Naive thymus-derived CD4-positive, alpha-beta T cell (primary cell): ENCODE measurements around the gene PODN. TPM values are rescaled to one million over a fixed set of nuclear protein-coding genes. Genes with fewer than 3 reads are reported as not detected.

ENCODE experiments used
- ATAC-seq: fragments of 150-1000 bp; cut with Tn5 transposase; 2 replicates; pipeline ENCODE4 v1.10.0; 2021; ENCODE audit warnings: mild to moderate bottlenecking, moderate library complexity
- CTCF ChIA-PET: fragments of 350-600 bp; sonication (Branson Sonifier 250); formaldehyde crosslinking; loops from one replicate; lab custom pipeline; 2021; ENCODE audit warnings: antibody characterized with exemption; lab: Charles Lee
- POLR2A ChIA-PET: fragments of 350-600 bp; sonication (Branson Sonifier 250); formaldehyde crosslinking; loops from one replicate; lab custom pipeline; 2021; ENCODE audit warnings: antibody characterized with exemption, inconsistent platforms; lab: Charles Lee
- DNase-seq, 9 donors: peaks; one replicate each; pipeline versions ENCODE4 v3.0.0 to v3.0.0-alpha.2; 2020 to 2022; ENCODE audit warnings: mixed read lengths in 1 of 9
- H3K27ac ChIP-seq: one replicate; pipeline ENCODE4 v1.7.0; 2013; ENCODE audit warnings: mild to moderate bottlenecking, low read depth, low read length, moderate library complexity
- H3K27me3 ChIP-seq, 2 donors: one replicate each; pipeline ENCODE4 v1.7.0; 2013; ENCODE audit warnings: low read length in 2 of 2, mild to moderate bottlenecking in 2 of 2, moderate library complexity in 2 of 2; ENCODE audit not compliant: control insufficient read depth in 2 of 2, insufficient read depth in 2 of 2
- H3K36me3 ChIP-seq, 3 experiments: 1 replicate in 2 of 3; 2 replicates in 1 of 3; pipeline ENCODE4 v1.7.0; 2013; ENCODE audit warnings: low read length in 3 of 3, mild to moderate bottlenecking in 3 of 3, moderate library complexity in 1 of 3; ENCODE audit not compliant: insufficient read depth in 3 of 3, control insufficient read depth in 2 of 3
- H3K4me1 ChIP-seq, 2 donors: one replicate each; pipeline ENCODE4 v1.7.0; 2013; ENCODE audit warnings: low read length in 2 of 2, mild to moderate bottlenecking in 2 of 2, moderate library complexity in 1 of 2; ENCODE audit not compliant: control insufficient read depth in 2 of 2, insufficient read depth in 2 of 2
- H3K4me3 ChIP-seq: 2 replicates; pipeline ENCODE4 v1.7.0; 2013; ENCODE audit warnings: mild to moderate bottlenecking, low read length
- H3K9me3 ChIP-seq, 3 experiments: 1 replicate in 2 of 3; 2 replicates in 1 of 3; pipeline ENCODE4 v1.7.0; 2013; ENCODE audit warnings: low read length in 3 of 3; ENCODE audit not compliant: control insufficient read depth in 2 of 3
- H3K27ac Mint-ChIP-seq, 9 donors: one replicate each; pipeline ENCODE4 v1.8.0; 2020 to 2022; ENCODE audit warnings: mixed read lengths in 9 of 9, mild to moderate bottlenecking in 8 of 9, moderate library complexity in 5 of 9, inconsistent platforms in 2 of 9
- H3K27me3 Mint-ChIP-seq, 5 donors: one replicate each; pipeline ENCODE4 v1.8.0; 2021 to 2022; ENCODE audit warnings: mixed read lengths in 5 of 5, mild to moderate bottlenecking in 1 of 5
- H3K36me3 Mint-ChIP-seq, 5 donors: one replicate each; pipeline ENCODE4 v1.8.0; 2020 to 2022; ENCODE audit warnings: mixed read lengths in 5 of 5, mild to moderate bottlenecking in 3 of 5, inconsistent platforms in 1 of 5
- H3K4me1 Mint-ChIP-seq, 7 donors: one replicate each; pipeline ENCODE4 v1.8.0; 2020 to 2022; ENCODE audit warnings: mixed read lengths in 7 of 7, mild to moderate bottlenecking in 3 of 7, inconsistent platforms in 1 of 7
- H3K4me3 Mint-ChIP-seq, 10 donors: one replicate each; pipeline ENCODE4 v1.8.0; 2020 to 2022; ENCODE audit warnings: mild to moderate bottlenecking in 10 of 10, mixed read lengths in 10 of 10, moderate library complexity in 6 of 10, inconsistent platforms in 2 of 10
- H3K9me3 Mint-ChIP-seq, 11 donors: one replicate each; pipeline ENCODE4 v1.8.0; 2020 to 2022; ENCODE audit warnings: mixed read lengths in 11 of 11, mild to moderate bottlenecking in 4 of 11, inconsistent platforms in 1 of 11, moderate library complexity in 1 of 11
- intact Hi-C, 2 donors: fragments of 100-400 bp; cut with micrococcal nuclease; formaldehyde crosslinking; loops; one replicate each; pipeline ENCODE4 v1.15.1; 2023
- polyA plus RNA-seq, 2 donors: library from polyadenylated mRNA; unstranded; fragments of 300-500 nt; fragmentation: Illumina TruSeq; gene quantifications; one replicate each; pipeline ENCODE4 v1.2.3, GENCODE V29; 2021
- total RNA-seq, 6 experiments: library from RNA in 5 of 6; stranded (reverse) in 5 of 6; gene quantifications; 1 replicate in 5 of 6; 2 replicates in 1 of 6; pipeline ENCODE4 v1.2.3 and lab custom pipeline; 2021 to 2026

The PODN gene
- total and polyA plus RNA-seq, 7 experiments from 2014 or later, result 0.88 TPM; not detected in 6

GRCh38 chr1:53066891-53067738 lies 5.1 kb downstream of the PODN start:
- Mint-ChIP-seq H3K27me3 (peaks cover 18 to 32% (median 28%) of the 10 kb centered on the region in 5 donors), H3K36me3 (no peaks in the 10 kb centered on the region), H3K4me1 (peaks cover 0 to 12% (median 9%) of the 10 kb centered on the region in 7 donors), H3K27ac (no peak overlapping the region), H3K9me3 (no peaks in the 10 kb centered on the region), H3K4me3 (no peak overlapping the region)
- ATAC-seq (no peak), DNase-seq (no peak)
- no peaks in the 10 kb centered on the region for H3K36me3 ChIP-seq
- intact Hi-C loops, result no loop called here
- no peak overlapping the region for H3K4me3 ChIP-seq
- POLR2A ChIA-PET, result no interaction called here
- peaks cover 0 to 14% of the 10 kb centered on the region in 2 donors for H3K27me3 ChIP-seq
- H3K27ac ChIP-seq, result no peak overlapping the region
- H3K9me3 ChIP-seq, result no peaks in the 10 kb centered on the region
- CTCF ChIA-PET, result no interaction called here
- H3K4me1 ChIP-seq, result peaks cover 0 to 9% of the 10 kb centered on the region in 2 donors

GRCh38 chr1:53067886-53068285 lies 5.9 kb downstream of the PODN start:
- H3K36me3 Mint-ChIP-seq, result no peaks in the 10 kb centered on the region
- no peak overlapping the region for H3K27ac Mint-ChIP-seq
- ChIA-PET CTCF (no interaction called here), POLR2A (no interaction called here)
- no peak overlapping the region for H3K4me3 ChIP-seq
- H3K9me3 ChIP-seq, result no peaks in the 10 kb centered on the region
- H3K27ac ChIP-seq, result no peak overlapping the region
- DNase-seq, result no peak
- peaks cover 0 to 10% of the 10 kb centered on the region in 2 donors for H3K27me3 ChIP-seq
- no peaks in the 10 kb centered on the region for H3K36me3 ChIP-seq
- H3K4me3 Mint-ChIP-seq, result no peak overlapping the region
- peaks cover 18 to 30% (median 27%) of the 10 kb centered on the region in 5 donors for H3K27me3 Mint-ChIP-seq
- H3K4me1 ChIP-seq, result peaks cover 0 to 1% of the 10 kb centered on the region in 2 donors
- intact Hi-C loops, result no loop called here
- ATAC-seq, result no peak
- H3K4me1 Mint-ChIP-seq, result peaks cover 0 to 12% (median 9%) of the 10 kb centered on the region in 7 donors
- no peaks in the 10 kb centered on the region for H3K9me3 Mint-ChIP-seq

GRCh38 chr1:53068314-53069099 lies 6.5 kb downstream of the PODN start:
- no peaks in the 10 kb centered on the region for H3K9me3 Mint-ChIP-seq
- no peaks in the 10 kb centered on the region for H3K36me3 Mint-ChIP-seq
- Histone ChIP-seq H3K27me3 (peaks cover 0 to 5% of the 10 kb centered on the region in 2 donors), H3K4me3 (no peak overlapping the region), H3K4me1 (no peaks in the 10 kb centered on the region), H3K9me3 (no peaks in the 10 kb centered on the region), H3K27ac (no peak overlapping the region), H3K36me3 (no peaks in the 10 kb centered on the region)
- no peak overlapping the region for H3K27ac Mint-ChIP-seq
- no peak for ATAC-seq
- intact Hi-C loops, result no loop called here
- POLR2A ChIA-PET, result no interaction called here
- DNase-seq, result peak in 1 of 9 donors; percentile 4
- no peak overlapping the region for H3K4me3 Mint-ChIP-seq
- peaks cover 12 to 24% (median 21%) of the 10 kb centered on the region in 5 donors for H3K27me3 Mint-ChIP-seq
- peaks cover 0 to 7% (median 3%) of the 10 kb centered on the region in 7 donors for H3K4me1 Mint-ChIP-seq
- CTCF ChIA-PET, result no interaction called here

- peak in 1 of 9 donors; percentile 4 for DNase-seq
- no peaks in the 10 kb centered on the region for H3K4me1 ChIP-seq
- ATAC-seq, result no peak
- H3K36me3 ChIP-seq, result no peaks in the 10 kb centered on the region
- intact Hi-C loops, result no loop called here
- no peaks in the 10 kb centered on the region for H3K27me3 ChIP-seq
- peaks cover 0 to 2% (median 0%) of the 10 kb centered on the region in 7 donors for H3K4me1 Mint-ChIP-seq
- H3K27me3 Mint-ChIP-seq, result peaks cover 7 to 17% (median 13%) of the 10 kb centered on the region in 5 donors
- POLR2A ChIA-PET, result no interaction called here
- no peaks in the 10 kb centered on the region for H3K36me3 Mint-ChIP-seq
- CTCF ChIA-PET, result no interaction called here
- H3K27ac Mint-ChIP-seq, result no peak overlapping the region
- H3K27ac ChIP-seq, result no peak overlapping the region
- H3K4me3 ChIP-seq, result no peak overlapping the region
- no peaks in the 10 kb centered on the region for H3K9me3 ChIP-seq
- H3K9me3 Mint-ChIP-seq, result no peaks in the 10 kb centered on the region
- no peak overlapping the region for H3K4me3 Mint-ChIP-seq
Observed at GRCh38 chr1:53069265-53069662, 7.3 kb downstream of the PODN start.

- POLR2A ChIA-PET, result no interaction called here
- Histone ChIP-seq H3K27me3 (no peaks in the 10 kb centered on the region), H3K9me3 (no peaks in the 10 kb centered on the region), H3K36me3 (no peaks in the 10 kb centered on the region), H3K4me3 (no peak overlapping the region), H3K4me1 (no peaks in the 10 kb centered on the region), H3K27ac (no peak overlapping the region)
- H3K27me3 Mint-ChIP-seq, result peaks cover 7 to 13% (median 10%) of the 10 kb centered on the region in 5 donors
- no peaks in the 10 kb centered on the region for H3K9me3 Mint-ChIP-seq
- H3K27ac Mint-ChIP-seq, result no peak overlapping the region
- CTCF ChIA-PET, result no interaction called here
- no peaks in the 10 kb centered on the region for H3K36me3 Mint-ChIP-seq
- ATAC-seq, result no peak
- DNase-seq, result peak in 1 of 9 donors; percentile 3
- no peak overlapping the region for H3K4me3 Mint-ChIP-seq
- H3K4me1 Mint-ChIP-seq, result peaks cover 0 to 2% (median 0%) of the 10 kb centered on the region in 7 donors
- intact Hi-C loops, result no loop called here
Observed at GRCh38 chr1:53069663-53070327, 7.8 kb downstream of the PODN start.

GRCh38 chr1:53070621-53071020 lies 8.6 kb downstream of the PODN start:
- peak in 1 of 9 donors; percentile 5 for DNase-seq

More at GRCh38 chr1:53070621-53071020, 8.6 kb downstream of the PODN start:
- CTCF ChIA-PET, result no interaction called here
- Mint-ChIP-seq H3K9me3 (no peaks in the 10 kb centered on the region), H3K36me3 (no peaks in the 10 kb centered on the region), H3K27me3 (peaks cover under 1 to 7% (median 2%) of the 10 kb centered on the region in 5 donors), H3K4me3 (no peak overlapping the region), H3K4me1 (no peaks in the 10 kb centered on the region), H3K27ac (no peak overlapping the region)
- H3K4me3 ChIP-seq, result no peak overlapping the region
- no peak for ATAC-seq
- H3K27me3 ChIP-seq, result no peaks in the 10 kb centered on the region
- H3K4me1 ChIP-seq, result no peaks in the 10 kb centered on the region
- intact Hi-C loops, result no loop called here
- H3K27ac ChIP-seq, result no peak overlapping the region
- H3K9me3 ChIP-seq, result no peaks in the 10 kb centered on the region
- POLR2A ChIA-PET, result no interaction called here
- H3K36me3 ChIP-seq, result no peaks in the 10 kb centered on the region
